Natural killer cell treated with Interleukin-12 subunit alpha and Interleukin-12 subunit beta and Interleukin-15 and Interleukin-18, amount 100 ng/mL, for 72 hours (primary cell): ENCODE measurements around the gene HSD17B2. TPM values are rescaled to one million over a fixed set of nuclear protein-coding genes. Genes with fewer than 3 reads are reported as not detected.
"Not testable (repeated sequence)": the region's sequence is repeated elsewhere in the genome, so short reads cannot be mapped to it uniquely, and the experiment has no call there.

Source experiments
- ATAC-seq, 2 donors: fragments of 150-1000 bp; cut with Tn5 transposase in 1 of 2; sonication (Bioruptor Pico), chemical (Tn5 transposase) in 1 of 2; 2 replicates each; pipeline ENCODE4 v1.10.0; 2021
- DNase-seq: peaks from one replicate; pipeline ENCODE4 v3.0.0; 2022; ENCODE audit warnings: low spot score
- H3K27ac Mint-ChIP-seq, 2 donors: 1 replicate in 1 of 2; 2 replicates in 1 of 2; pipeline ENCODE4 v1.8.0; 2022; ENCODE audit warnings: mixed read lengths in 2 of 2, mild to moderate bottlenecking in 1 of 2, moderate library complexity in 1 of 2
- H3K27me3 Mint-ChIP-seq, 2 donors: 1 replicate in 1 of 2; 2 replicates in 1 of 2; pipeline ENCODE4 v1.8.0; 2022; ENCODE audit warnings: mixed read lengths in 2 of 2
- H3K36me3 Mint-ChIP-seq: one replicate; pipeline ENCODE4 v1.8.0; 2022; ENCODE audit warnings: mixed read lengths
- H3K4me1 Mint-ChIP-seq, 2 donors: 1 replicate in 1 of 2; 2 replicates in 1 of 2; pipeline ENCODE4 v1.8.0; 2022; ENCODE audit warnings: low read depth in 2 of 2, mixed read lengths in 2 of 2, mild to moderate bottlenecking in 1 of 2
- H3K4me3 Mint-ChIP-seq: one replicate; pipeline ENCODE4 v1.8.0; 2022; ENCODE audit warnings: mixed read lengths
- H3K9me3 Mint-ChIP-seq: 2 replicates; pipeline ENCODE4 v1.8.0; 2022; ENCODE audit warnings: mixed read lengths
- total RNA-seq, 2 donors: library from RNA; stranded (reverse); gene quantifications; one replicate each; pipeline ENCODE4 v1.2.3, GENCODE V29; 2022

The HSD17B2 gene
- total RNA-seq, 2 donors from 2014 or later, result not detected

DNA sequence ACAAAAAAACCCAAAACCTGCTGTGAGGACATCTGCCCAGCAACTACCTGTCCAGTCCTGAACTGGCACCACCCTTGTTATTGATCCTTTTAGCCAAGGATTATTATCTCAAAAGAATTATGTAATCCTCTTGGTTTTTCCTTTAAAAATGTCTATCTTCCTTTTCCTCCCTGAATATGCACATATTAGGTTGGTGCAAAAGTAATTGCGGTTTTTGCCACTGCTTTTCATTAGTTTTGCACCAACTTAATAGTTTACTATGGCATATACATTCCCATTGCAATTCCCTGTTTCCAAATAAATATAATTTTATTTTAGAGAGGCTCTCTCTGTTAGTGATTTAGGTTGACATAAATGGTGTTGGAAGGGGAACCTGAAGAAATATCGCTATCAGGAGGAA, 83.7 kb downstream of the HSD17B2 start:
- Mint-ChIP-seq H3K9me3 (no peaks in the 10 kb centered on the region), H3K4me1 (no peaks in the 10 kb centered on the region), H3K36me3 (no peaks in the 10 kb centered on the region), H3K27ac (no peak overlapping the region), H3K4me3 (no peak overlapping the region), H3K27me3 (peaks cover 3 to 5% of the 10 kb centered on the region in 2 donors)
- DNase-seq (no peak), ATAC-seq (no peak)

DNA sequence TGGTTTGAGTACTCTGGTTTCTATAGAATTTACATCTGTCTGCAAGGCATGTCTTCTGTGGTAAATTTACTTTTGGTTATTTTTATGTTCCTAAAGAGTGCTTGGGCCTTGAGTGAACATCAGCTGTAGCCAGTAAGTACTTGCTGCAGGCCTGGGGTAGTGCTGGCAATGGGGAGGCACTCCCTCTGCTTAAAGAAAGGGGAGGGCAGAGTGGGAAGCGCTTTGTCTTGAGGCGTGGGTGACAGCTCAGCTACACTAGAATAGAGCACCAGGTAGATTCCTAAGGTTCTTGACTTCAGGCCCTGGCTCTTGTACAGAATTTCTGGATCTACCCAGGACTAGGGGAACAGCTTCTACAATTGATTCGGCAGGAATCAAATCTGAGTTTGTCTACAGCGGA, 84.4 kb downstream of the HSD17B2 start:
- no peaks in the 10 kb centered on the region for H3K9me3 Mint-ChIP-seq
- DNase-seq (no peak), ATAC-seq (no peak)
- no peak overlapping the region for H3K4me3 Mint-ChIP-seq
- no peak overlapping the region for H3K27ac Mint-ChIP-seq
- H3K36me3 Mint-ChIP-seq, result no peaks in the 10 kb centered on the region
- H3K27me3 Mint-ChIP-seq, result peaks cover 0 to 2% of the 10 kb centered on the region in 2 donors
- no peaks in the 10 kb centered on the region for H3K4me1 Mint-ChIP-seq

GRCh38 chr16:82124651-82125050, 89.6 kb downstream of the HSD17B2 start:
- Mint-ChIP-seq H3K36me3 (no peaks in the 10 kb centered on the region), H3K9me3 (no peaks in the 10 kb centered on the region), H3K4me1 (no peaks in the 10 kb centered on the region), H3K4me3 (no peak overlapping the region), H3K27ac (no peak overlapping the region), H3K27me3 (peaks cover 4 to 12% of the 10 kb centered on the region in 2 donors)
- DNase-seq, result no peak
- no peak for ATAC-seq

DNA sequence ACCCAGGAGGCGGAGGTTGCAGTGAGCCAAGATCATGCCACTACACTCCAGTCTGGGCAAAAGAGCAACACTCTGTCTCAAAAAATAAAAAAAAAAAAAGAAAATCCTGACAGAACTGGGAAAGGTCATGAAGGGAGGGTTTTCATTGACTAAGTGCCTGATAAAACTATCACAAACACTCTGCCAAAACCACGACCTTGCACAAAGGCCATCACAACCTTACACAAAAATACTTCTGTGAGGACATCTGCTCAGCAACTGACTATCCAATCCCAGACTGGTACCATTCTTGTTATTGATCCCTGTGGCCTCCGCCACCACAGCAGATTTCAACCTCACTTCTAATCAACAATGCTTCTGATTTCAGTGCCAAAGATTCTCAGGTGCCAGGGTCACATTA, 94.8 kb downstream of the HSD17B2 start:
- DNase-seq (no peak), ATAC-seq (no peak)
- H3K9me3 Mint-ChIP-seq, result no peaks in the 10 kb centered on the region
- no peaks in the 10 kb centered on the region for H3K36me3 Mint-ChIP-seq
- H3K4me3 Mint-ChIP-seq, result no peak overlapping the region
- peaks cover 2 to 10% of the 10 kb centered on the region in 2 donors for H3K27me3 Mint-ChIP-seq
- peaks cover 6 to 9% of the 10 kb centered on the region in 2 donors for H3K4me1 Mint-ChIP-seq
- H3K27ac Mint-ChIP-seq, result no peak overlapping the region

DNA sequence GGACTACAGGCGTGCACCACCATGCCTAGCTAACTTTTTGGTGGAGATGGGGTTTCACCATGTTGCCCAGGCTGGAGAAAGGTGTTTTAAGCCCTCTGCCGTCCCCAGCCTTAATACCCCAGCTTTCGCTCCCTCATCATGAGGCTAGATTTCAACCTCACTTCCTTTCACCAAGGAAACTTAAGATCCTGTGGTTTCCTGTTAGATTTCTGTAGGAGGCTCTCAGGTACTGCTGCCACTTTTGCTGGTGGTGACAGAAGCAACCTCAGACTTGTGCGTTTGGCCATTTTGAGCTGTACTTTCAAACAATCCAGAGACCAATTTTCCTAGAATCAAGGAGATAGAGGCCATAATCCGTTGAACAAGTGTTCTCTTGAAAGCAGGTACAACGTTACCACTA, 98.7 kb downstream of the HSD17B2 start:
- DNase-seq (no peak), ATAC-seq (no peak)
- H3K27me3 Mint-ChIP-seq, result no peaks in the 10 kb centered on the region
- peak overlapping the region; percentile 56 for H3K4me3 Mint-ChIP-seq
- peaks cover 6 to 9% of the 10 kb centered on the region in 2 donors for H3K4me1 Mint-ChIP-seq
- no peak overlapping the region for H3K27ac Mint-ChIP-seq
- H3K36me3 Mint-ChIP-seq, result peaks cover 2% of the 10 kb centered on the region
- H3K9me3 Mint-ChIP-seq, result no peaks in the 10 kb centered on the region

DNA sequence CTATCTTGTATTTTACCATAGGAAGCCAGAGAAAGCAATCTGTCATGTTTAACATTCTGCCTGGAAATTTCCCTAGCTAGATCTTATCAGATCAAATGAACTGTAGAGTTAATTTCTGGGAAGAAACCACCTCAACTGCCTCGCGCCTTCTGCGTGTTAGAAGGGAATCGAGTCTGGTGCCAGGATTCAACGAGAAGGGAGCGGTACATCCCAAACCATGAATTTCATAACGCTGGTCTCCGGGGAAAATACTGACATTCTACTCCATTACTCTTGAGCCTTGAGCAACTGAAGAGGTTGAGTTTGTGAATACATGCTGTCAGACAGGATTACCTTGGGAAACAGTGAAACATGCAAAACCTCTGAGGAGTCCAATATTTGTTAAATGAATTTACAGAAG, 99.8 kb downstream of the HSD17B2 start:
- Mint-ChIP-seq H3K27me3 (no peaks in the 10 kb centered on the region), H3K9me3 (no peaks in the 10 kb centered on the region), H3K4me3 (no peak overlapping the region), H3K36me3 (peaks cover 6% of the 10 kb centered on the region), H3K27ac (no peak overlapping the region), H3K4me1 (peaks cover 6 to 9% of the 10 kb centered on the region in 2 donors)
- no peak for ATAC-seq
- no peak for DNase-seq

DNA sequence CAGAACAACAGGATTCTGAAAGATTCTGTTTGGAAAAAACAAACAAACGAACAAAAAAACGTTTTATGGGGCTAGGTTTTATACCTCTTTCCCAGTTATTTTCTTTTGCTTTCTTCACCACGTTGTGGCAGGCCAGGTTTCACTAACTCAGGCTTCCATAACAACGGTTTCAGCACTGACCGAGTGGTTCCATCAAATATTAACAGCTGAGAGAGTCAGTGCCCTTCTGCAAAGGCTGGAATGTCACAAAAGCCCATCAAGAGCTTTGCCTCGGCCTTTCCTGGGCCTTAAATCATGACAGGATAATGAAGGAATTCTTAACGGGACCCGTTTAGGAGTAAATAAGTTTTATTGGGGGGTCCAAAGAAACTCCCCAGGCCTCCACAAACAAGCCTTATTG, 100.8 kb downstream of the HSD17B2 start:
- Mint-ChIP-seq H3K27ac (no peak overlapping the region), H3K4me1 (peaks cover 6 to 9% of the 10 kb centered on the region in 2 donors), H3K27me3 (no peaks in the 10 kb centered on the region), H3K4me3 (no peak overlapping the region), H3K9me3 (no peaks in the 10 kb centered on the region), H3K36me3 (peaks cover 6% of the 10 kb centered on the region)
- ATAC-seq (no peak), DNase-seq (no peak)

DNA sequence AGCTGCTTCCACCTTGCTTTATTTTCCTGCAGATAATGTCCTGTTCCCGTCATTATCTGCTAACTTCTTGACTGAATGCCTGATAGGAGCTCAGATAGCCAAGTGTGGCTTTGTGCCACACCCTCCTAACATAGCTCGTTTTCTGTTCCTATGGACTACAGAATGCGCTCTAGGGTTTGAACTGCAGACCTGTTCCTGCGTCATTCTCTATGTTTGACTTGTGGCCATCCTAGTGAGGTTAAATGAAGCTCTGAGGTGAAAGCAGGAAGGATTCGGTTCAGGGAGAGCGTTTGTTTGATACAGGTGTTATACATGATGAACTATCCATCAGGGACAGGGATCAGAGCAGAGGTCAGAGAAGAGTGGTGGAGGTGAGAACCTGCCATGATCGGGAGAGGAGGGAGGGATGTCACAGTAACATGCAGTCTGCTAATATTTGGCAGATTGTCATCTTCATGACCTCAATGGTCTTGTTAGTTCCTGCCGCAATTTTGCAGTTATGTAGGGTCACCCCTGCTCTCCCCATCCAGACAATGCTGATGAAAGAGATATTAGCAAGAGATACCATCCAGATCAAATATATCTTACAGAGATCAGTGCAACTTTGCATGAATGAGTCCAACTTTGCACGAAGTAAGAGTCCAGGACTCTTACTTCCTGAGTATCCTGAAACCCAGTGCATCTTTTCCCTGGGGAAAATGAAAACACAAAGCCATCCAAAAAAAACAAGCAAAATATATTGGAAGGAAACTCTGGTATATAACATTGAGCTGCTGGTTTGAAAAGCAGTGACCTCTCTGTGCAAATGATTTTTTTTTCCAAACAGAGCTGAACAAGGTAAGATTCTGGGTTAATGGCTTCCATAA, 102.1 kb downstream of the HSD17B2 start:
- H3K4me3 Mint-ChIP-seq, result no peak overlapping the region
- no peaks in the 10 kb centered on the region for H3K27me3 Mint-ChIP-seq
- no peak overlapping the region for H3K27ac Mint-ChIP-seq
- H3K9me3 Mint-ChIP-seq, result peaks cover 3% of the 10 kb centered on the region
- DNase-seq, result no peak
- no peak for ATAC-seq
- H3K4me1 Mint-ChIP-seq, result peaks cover 6 to 9% of the 10 kb centered on the region in 2 donors
- peaks cover 6% of the 10 kb centered on the region for H3K36me3 Mint-ChIP-seq

DNA sequence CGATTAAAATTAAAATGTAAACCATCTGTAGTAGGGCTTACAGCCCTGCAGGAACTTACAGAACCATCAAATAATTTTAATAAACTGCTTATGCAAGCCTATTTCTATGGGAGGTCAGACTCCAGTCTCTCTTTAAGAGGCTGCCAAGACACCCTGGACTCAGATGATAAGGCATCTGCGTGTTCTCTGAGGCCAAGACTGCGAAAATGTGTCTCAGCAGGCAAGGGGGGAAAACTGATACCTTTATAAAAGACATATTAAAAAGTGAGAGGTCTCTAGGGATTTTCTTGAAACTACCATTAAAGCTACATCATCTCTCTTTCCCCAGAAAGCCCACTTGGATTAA, 102.7 kb downstream of the HSD17B2 start:
- no peak for ATAC-seq

DNA sequence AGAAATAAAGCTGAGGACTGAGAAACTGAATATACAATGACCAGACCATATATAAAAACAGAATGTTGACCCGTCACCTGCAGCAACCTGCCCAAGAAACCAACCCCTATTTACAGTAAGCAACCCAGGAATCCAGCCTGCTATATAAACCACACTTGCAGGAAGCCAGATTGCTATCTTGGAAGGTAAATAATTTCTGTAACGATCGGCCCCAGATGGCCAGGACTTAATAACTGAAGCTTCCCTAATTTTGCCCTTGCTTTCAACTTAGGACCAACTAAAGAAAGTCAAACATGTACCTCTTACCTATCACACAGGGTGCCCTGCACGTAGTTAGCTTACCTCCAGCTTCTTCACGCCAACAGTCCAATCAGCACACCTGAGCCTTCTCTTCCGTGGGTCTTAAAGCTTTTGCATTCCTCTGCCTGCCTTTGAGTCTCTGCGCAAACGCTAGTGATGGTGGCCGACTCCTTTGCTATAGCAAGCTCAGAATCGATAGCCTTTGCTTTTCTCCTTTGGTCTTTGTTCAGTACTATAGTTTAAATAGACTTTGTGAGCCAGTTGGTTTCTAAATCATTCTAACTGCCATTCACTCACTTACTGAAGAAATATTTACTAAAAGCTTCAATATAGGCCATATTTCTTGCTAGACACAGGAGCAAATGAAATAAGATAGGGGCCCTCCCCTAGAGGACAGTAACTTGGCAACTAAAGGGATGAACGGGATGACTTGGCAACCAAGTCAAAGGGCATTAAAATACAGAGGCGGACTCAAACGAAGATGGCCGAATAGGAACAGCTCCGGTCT, 103.6 kb downstream of the HSD17B2 start:
- peak overlapping the region; percentile 47 for H3K4me3 Mint-ChIP-seq
- peaks cover 7 to 8% of the 10 kb centered on the region in 2 donors for H3K4me1 Mint-ChIP-seq
- DNase-seq (no peak), ATAC-seq (no peak)
- peaks cover 3% of the 10 kb centered on the region for H3K9me3 Mint-ChIP-seq
- peaks cover 10% of the 10 kb centered on the region for H3K36me3 Mint-ChIP-seq
- no peak overlapping the region for H3K27ac Mint-ChIP-seq
- H3K27me3 Mint-ChIP-seq, result no peaks in the 10 kb centered on the region

More for the DNA sequence above, 102.7 kb downstream of the HSD17B2 start:
- no peak for DNase-seq
- peaks cover 6 to 9% of the 10 kb centered on the region in 2 donors for H3K4me1 Mint-ChIP-seq
- no peak overlapping the region for H3K27ac Mint-ChIP-seq
- no peak overlapping the region for H3K4me3 Mint-ChIP-seq
- peaks cover 6% of the 10 kb centered on the region for H3K36me3 Mint-ChIP-seq
- peaks cover 3% of the 10 kb centered on the region for H3K9me3 Mint-ChIP-seq
- no peaks in the 10 kb centered on the region for H3K27me3 Mint-ChIP-seq

DNA sequence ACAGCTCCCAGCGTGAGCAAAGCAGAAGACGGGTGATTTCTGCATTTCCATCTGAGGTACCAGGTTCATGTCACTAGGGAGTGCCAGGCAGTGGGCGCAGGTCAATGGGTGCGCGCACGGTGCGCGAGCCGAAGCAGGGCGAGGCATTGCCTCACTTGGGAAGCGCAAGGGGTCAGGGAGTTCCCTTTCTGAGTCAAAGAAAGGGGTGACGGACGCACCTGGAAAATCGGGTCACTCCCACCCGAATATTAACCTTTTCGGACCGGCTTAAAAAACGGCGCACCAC, 104.2 kb downstream of the HSD17B2 start:
- not testable (repeated sequence) for DNase-seq, H3K4me1 Mint-ChIP-seq, ATAC-seq, H3K27ac Mint-ChIP-seq, H3K27me3 Mint-ChIP-seq, H3K9me3 Mint-ChIP-seq
- peak overlapping the region; percentile 47 for H3K4me3 Mint-ChIP-seq
- H3K36me3 Mint-ChIP-seq, result peaks cover 10% of the 10 kb centered on the region

DNA sequence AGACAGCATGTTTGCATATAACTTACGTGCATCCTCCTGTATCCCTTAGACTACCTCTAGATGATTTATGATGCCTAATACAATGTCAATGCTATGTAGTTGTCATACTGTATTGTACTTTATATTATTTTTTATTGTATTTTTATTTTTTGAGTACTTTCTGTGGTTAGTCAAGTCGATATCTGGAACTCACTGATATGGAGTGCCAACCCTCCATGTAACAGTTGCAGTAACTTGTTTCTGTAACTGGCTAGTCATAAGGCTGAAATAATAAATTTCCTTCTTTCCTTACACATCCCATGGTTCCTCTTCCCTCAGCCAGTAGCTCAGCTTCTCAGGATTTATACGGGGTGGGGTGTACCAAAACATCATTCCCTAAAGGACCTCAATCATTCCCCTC, 111.5 kb downstream of the HSD17B2 start:
- Mint-ChIP-seq H3K36me3 (peaks cover 26% of the 10 kb centered on the region), H3K4me1 (peaks cover 0 to 5% of the 10 kb centered on the region in 2 donors), H3K27me3 (no peaks in the 10 kb centered on the region), H3K27ac (no peak overlapping the region), H3K9me3 (peaks cover 3% of the 10 kb centered on the region), H3K4me3 (no peak overlapping the region)
- ATAC-seq (no peak), DNase-seq (no peak)

DNA sequence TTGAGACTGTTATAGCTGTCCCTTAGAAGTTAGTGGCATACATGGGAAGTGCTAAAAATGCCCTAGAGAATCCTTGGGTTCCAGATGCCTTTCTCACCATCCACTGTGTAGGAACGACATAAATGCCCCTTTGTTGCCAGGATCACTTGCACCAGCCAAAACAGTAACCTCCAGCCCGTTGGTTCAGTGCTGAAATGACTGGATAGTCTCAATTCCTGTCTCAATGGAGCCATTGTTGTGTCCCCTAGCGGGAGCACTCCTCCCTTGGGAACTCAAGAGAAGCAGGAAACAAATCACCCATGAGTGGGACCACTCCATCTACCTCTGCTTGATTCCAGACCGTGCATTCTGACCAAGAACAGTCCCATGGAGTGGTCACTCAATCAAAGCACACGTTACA, 111.9 kb downstream of the HSD17B2 start:
- DNase-seq, result no peak
- no peak overlapping the region for H3K4me3 Mint-ChIP-seq
- H3K27me3 Mint-ChIP-seq, result no peaks in the 10 kb centered on the region
- no peak for ATAC-seq
- peaks cover 26% of the 10 kb centered on the region for H3K36me3 Mint-ChIP-seq
- H3K9me3 Mint-ChIP-seq, result peaks cover under 1% of the 10 kb centered on the region
- no peak overlapping the region for H3K27ac Mint-ChIP-seq
- peaks cover 0 to 5% of the 10 kb centered on the region in 2 donors for H3K4me1 Mint-ChIP-seq

GRCh38 chr16:82147546-82147945, 112.5 kb downstream of the HSD17B2 start:
- H3K4me3 Mint-ChIP-seq, result no peak overlapping the region
- no peak for DNase-seq
- H3K27me3 Mint-ChIP-seq, result no peaks in the 10 kb centered on the region
- H3K27ac Mint-ChIP-seq, result no peak overlapping the region
- H3K9me3 Mint-ChIP-seq, result no peaks in the 10 kb centered on the region
- ATAC-seq, result no peak
- H3K36me3 Mint-ChIP-seq, result peaks cover 26% of the 10 kb centered on the region
- H3K4me1 Mint-ChIP-seq, result peaks cover 0 to 5% of the 10 kb centered on the region in 2 donors
